ENCODE results near the gene HLA-DQA1.

Gene HLA-DQA1

GRCh38 chr6:32659856-32660595 is 22.8 kb downstream of the HLA-DQA1 start:
- Mint-ChIP-seq H3K4me1 (peaks cover 7% of the 10 kb centered on the region), H3K36me3 (ENCODE audit: low read depth) (peaks cover 7% of the 10 kb centered on the region), H3K9me3 (peaks cover 18% of the 10 kb centered on the region), H3K27me3 (ENCODE audit: low read depth, poor library complexity) (peaks cover 30% of the 10 kb centered on the region), H3K27ac (no peak overlapping the region), H3K4me3 (no peak overlapping the region)
- no peak for DNase-seq
- no peak for TF ChIP-seq CTCF (IDR thresholded peaks at IDR 0.05)

DNA sequence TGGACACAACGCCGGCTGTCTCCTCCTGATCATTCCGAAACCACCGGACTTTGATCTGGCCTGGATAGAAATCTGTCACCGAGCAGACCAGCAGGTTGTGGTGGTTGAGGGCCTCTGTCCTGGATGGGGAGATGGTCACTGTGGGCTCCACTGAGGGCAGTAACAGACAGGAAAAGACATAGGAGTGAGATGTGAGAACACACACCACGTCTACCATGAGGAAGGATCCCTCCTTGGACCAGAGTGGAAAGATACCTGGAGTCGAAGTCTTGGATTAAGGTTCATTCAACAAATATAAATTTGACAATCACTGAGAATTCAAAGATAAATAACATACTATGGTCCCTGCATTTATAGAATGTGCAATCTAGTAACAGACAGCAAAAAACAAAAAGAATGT is 24.9 kb downstream of the HLA-DQA1 start:
- no peaks in the 10 kb centered on the region for H3K36me3 Mint-ChIP-seq (ENCODE audit: low read depth)
- no peak overlapping the region for H3K27ac Mint-ChIP-seq
- peaks cover 44% of the 10 kb centered on the region for H3K27me3 Mint-ChIP-seq (ENCODE audit: low read depth, poor library complexity)
- no peak overlapping the region for H3K4me3 Mint-ChIP-seq
- H3K9me3 Mint-ChIP-seq: no peaks in the 10 kb centered on the region
- TF ChIP-seq CTCF (IDR thresholded peaks at IDR 0.05): no peak
- peaks cover 27% of the 10 kb centered on the region for H3K4me1 Mint-ChIP-seq
- DNase-seq: no peak

GRCh38 chr6:32662836-32663235 is 25.6 kb downstream of the HLA-DQA1 start:
- no peaks in the 10 kb centered on the region for H3K9me3 Mint-ChIP-seq
- no peak overlapping the region for H3K4me3 Mint-ChIP-seq
- H3K36me3 Mint-ChIP-seq (ENCODE audit: low read depth): no peaks in the 10 kb centered on the region
- no peak for DNase-seq
- H3K4me1 Mint-ChIP-seq: peaks cover 34% of the 10 kb centered on the region
- H3K27ac Mint-ChIP-seq: no peak overlapping the region
- no peak for TF ChIP-seq CTCF (IDR thresholded peaks at IDR 0.05)
- peaks cover 44% of the 10 kb centered on the region for H3K27me3 Mint-ChIP-seq (ENCODE audit: low read depth, poor library complexity)

DNA sequence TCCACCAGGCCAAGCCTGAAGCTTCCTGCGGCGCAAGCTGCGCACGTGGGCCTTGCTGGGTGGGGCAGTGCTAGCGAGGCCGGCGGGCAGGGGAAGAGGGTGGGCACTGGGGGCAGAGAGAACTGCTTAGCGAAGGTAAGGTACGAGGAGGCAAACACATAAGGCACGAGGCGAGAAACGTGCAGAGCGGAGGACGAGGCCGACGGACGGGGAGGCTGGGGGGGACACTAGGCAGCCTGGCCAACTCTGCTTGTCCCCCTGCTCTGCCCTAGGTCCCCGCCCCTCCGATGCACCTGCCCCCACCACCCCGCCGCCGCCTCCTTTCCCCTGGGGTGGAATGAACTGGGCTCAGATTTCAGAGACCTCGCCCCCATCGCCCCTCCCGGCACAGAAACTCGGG is 27.1 kb downstream of the HLA-DQA1 start:
- no peak for DNase-seq
- H3K27ac Mint-ChIP-seq: no peak overlapping the region
- peak overlapping the region; percentile 80 for H3K4me3 Mint-ChIP-seq
- H3K36me3 Mint-ChIP-seq (ENCODE audit: low read depth): no peaks in the 10 kb centered on the region
- H3K4me1 Mint-ChIP-seq: peaks cover 44% of the 10 kb centered on the region
- peaks cover 47% of the 10 kb centered on the region for H3K27me3 Mint-ChIP-seq (ENCODE audit: low read depth, poor library complexity)
- H3K9me3 Mint-ChIP-seq: no peaks in the 10 kb centered on the region
- no peak for TF ChIP-seq CTCF (IDR thresholded peaks at IDR 0.05)

DNA sequence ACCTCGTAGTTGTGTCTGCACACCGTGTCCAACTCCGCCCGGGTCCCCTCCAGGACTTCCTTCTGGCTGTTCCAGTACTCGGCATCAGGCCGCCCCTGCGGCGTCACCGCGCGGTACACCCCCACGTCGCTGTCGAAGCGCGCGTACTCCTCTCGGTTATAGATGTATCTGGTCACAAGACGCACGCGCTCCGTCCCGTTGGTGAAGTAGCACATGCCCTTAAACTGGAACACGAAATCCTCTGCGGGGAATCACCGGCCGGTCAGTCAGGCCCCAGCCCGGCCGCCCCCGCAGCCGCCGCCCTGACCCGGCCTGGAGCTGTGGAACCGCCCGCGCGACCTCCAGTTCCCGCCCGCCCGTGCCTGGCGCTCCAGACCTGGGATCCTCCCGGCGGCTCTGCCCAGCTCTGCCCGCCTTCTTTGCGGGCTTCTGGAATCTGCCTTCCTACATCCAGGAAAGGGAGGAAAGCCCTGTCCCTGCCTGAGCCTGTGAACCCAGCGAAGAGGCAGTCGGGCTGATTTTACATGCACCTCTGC is 27.7 kb downstream of the HLA-DQA1 start:
- Mint-ChIP-seq H3K36me3 (ENCODE audit: low read depth) (no peaks in the 10 kb centered on the region), H3K27me3 (ENCODE audit: low read depth, poor library complexity) (peaks cover 47% of the 10 kb centered on the region), H3K4me3 (peak overlapping the region; percentile 83), H3K4me1 (peaks cover 41% of the 10 kb centered on the region), H3K9me3 (no peaks in the 10 kb centered on the region), H3K27ac (no peak overlapping the region)
- DNase-seq: peak; percentile 36
- no peak for TF ChIP-seq CTCF (IDR thresholded peaks at IDR 0.05)

DNA sequence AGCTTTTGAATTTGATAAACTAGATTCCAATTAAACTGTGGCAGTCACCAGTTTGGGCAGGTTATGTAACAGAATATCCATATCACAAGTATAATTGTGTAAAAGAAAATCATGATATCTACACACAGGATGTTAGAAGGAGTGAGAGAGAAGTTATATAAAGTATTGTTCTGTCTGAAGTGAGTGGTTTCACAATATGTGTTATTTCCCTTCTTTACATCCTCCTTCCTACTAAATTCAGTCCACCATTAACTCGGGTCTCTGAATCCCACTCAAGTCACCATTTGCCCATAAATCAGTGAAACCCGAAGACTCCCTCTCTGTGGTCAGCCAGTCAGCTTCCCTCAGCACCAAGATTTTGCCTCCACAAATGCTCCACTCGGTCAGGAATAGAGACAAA is 28.5 kb downstream of the HLA-DQA1 start:
- Mint-ChIP-seq H3K4me1 (peaks cover 38% of the 10 kb centered on the region), H3K27ac (no peak overlapping the region), H3K27me3 (ENCODE audit: low read depth, poor library complexity) (peaks cover 47% of the 10 kb centered on the region), H3K36me3 (ENCODE audit: low read depth) (no peaks in the 10 kb centered on the region), H3K9me3 (peaks cover 4% of the 10 kb centered on the region), H3K4me3 (peak overlapping the region; percentile 83)
- DNase-seq: no peak
- no peak for TF ChIP-seq CTCF (IDR thresholded peaks at IDR 0.05)

All from nephron progenitor cell (in vitro differentiated cells).